HFF-Myc (cell line): ENCODE data around the gene C9orf72.

Experiments used
- DNase-seq: peaks from one replicate; pipeline ENCODE4 v3.0.0-alpha.2; 2011; ENCODE audit warnings: low read depth; ENCODE audit errors: extremely low read depth
- H3K4me3 ChIP-seq: replicated peaks from 2 replicates; pipeline ENCODE4 v1.5.1; 2011; ENCODE audit warnings: low read depth, mild to moderate bottlenecking, control low read depth, low read length
- TF ChIP-seq, protein P1 (sequence below): IDR thresholded peaks from 2 replicates; pipeline ENCODE4 v1.5.1; 2012; ENCODE audit warnings: mild to moderate bottlenecking, low read depth, low read length, control low read depth; ENCODE audit errors: missing control alignments

C9orf72 gene

DNA sequence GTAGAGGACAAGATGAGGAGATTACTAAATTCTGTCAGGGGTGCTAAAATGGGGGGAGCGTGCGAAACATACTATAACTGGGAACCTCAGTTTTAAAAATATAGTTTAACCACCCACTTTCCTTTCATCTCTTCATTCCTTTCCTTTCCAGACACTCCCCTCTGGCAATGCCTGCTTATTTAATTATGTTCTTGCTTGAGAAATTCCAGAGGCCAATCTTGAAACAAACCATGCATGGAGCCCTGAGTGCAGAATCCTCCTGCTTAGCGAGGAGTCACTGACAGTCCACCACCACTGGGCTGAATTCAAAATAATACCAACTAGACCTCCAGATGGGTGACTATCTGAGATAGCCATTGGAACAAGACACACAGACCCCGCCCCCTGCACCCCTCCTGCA is 29.7 kb upstream of the C9orf72 start:
- no peak for DNase-seq
- no peak overlapping the region for H3K4me3 ChIP-seq
- TF ChIP-seq, protein P1, sequence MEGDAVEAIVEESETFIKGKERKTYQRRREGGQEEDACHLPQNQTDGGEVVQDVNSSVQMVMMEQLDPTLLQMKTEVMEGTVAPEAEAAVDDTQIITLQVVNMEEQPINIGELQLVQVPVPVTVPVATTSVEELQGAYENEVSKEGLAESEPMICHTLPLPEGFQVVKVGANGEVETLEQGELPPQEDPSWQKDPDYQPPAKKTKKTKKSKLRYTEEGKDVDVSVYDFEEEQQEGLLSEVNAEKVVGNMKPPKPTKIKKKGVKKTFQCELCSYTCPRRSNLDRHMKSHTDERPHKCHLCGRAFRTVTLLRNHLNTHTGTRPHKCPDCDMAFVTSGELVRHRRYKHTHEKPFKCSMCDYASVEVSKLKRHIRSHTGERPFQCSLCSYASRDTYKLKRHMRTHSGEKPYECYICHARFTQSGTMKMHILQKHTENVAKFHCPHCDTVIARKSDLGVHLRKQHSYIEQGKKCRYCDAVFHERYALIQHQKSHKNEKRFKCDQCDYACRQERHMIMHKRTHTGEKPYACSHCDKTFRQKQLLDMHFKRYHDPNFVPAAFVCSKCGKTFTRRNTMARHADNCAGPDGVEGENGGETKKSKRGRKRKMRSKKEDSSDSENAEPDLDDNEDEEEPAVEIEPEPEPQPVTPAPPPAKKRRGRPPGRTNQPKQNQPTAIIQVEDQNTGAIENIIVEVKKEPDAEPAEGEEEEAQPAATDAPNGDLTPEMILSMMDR, result no peak

DNA sequence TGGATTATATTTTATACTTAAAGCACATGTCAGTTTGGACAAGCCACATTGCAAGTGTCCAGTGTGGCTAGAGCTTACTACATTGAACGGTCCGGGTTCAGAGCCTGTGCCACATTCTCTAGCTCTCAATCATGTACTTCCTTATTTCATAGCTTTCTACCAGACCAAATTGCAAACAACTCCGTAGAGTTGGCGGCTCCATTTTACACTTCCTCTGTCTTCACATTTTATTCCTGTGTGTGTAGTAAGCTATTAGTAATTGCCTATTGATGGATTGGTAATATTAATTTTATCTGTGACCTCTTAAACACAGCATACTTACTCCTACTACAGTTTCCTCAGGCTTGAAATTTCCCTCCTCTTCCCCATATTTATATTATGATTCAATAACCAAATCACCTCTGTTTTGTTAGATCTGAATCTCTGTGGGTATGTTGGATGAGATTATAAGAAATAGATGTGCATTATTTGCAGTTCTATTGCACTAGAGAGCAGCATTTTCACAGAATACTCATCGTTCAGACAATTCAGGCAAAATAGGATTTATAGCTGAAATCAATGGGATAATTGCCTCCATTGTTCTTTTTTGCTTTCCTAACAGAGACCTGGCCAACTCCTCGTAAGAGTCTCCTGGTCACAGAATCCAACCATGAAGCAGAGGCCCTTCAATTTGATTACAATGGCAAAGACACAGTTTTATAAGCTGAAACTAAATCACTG is 29.0 kb upstream of the C9orf72 start:
- TF ChIP-seq, protein P1, result no peak
- no peak for DNase-seq
- H3K4me3 ChIP-seq, result no peak overlapping the region

DNA sequence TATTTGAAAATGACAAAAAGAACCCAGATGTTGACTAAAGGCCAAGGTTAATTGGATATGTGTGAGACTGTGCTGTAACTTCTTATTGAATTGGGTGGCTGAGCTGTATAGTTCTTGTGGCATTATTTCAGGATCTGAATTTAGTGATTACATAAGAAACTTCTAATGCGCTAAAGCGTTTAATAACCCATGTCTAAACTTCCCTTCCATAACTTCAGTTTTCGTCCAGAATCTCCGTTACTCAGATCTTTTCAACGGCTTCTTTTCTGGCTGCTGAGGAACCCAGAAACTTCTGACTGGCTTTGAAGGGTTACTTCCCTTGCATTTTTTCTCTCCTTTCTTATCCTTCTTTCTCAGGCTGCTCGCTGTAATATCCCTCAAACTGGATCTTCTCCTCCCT is 28.1 kb upstream of the C9orf72 start:
- TF ChIP-seq, protein P1, result no peak
- H3K4me3 ChIP-seq, result no peak overlapping the region
- no peak for DNase-seq

DNA sequence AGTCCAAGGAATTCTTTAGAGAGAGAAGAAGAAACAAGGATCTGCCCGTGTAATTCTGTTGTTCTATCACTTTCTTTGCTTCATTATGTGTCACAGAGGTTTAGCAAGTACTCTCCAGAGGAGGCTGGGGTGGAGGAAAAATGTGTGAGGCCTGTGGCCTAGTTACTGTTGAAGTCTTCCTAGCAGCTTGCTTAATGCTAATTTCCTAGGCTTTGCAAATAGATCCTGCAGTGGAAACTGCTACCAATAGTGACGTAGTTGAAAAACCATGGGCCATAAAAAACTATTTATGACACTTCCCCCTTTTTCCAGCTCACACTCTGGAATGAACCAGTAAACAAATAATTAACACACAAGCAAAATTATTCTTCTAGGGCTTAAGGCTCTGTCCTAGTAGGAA is 27.0 kb upstream of the C9orf72 start:
- DNase-seq, result no peak
- no peak overlapping the region for H3K4me3 ChIP-seq
- TF ChIP-seq, protein P1, result no peak

DNA sequence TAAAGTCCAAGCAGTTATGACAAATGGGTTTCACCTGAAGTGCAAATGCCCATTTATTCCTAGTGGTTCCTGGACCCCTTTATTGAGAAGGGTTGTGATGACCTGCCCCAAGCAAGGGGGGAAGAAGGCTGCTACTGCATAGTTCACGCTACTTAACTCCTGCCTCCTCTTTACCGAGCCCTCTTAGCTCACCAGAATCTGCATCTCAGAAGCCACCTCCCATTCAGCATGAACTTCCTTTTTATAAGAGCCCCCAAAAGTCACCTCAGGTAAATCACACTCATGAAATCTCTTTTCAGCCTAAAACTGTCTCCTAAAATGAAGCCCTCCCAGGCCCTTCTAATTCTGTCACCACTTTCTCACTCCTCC is 26.6 kb upstream of the C9orf72 start:
- no peak for DNase-seq
- H3K4me3 ChIP-seq, result no peak overlapping the region
- TF ChIP-seq, protein P1, result no peak

DNA sequence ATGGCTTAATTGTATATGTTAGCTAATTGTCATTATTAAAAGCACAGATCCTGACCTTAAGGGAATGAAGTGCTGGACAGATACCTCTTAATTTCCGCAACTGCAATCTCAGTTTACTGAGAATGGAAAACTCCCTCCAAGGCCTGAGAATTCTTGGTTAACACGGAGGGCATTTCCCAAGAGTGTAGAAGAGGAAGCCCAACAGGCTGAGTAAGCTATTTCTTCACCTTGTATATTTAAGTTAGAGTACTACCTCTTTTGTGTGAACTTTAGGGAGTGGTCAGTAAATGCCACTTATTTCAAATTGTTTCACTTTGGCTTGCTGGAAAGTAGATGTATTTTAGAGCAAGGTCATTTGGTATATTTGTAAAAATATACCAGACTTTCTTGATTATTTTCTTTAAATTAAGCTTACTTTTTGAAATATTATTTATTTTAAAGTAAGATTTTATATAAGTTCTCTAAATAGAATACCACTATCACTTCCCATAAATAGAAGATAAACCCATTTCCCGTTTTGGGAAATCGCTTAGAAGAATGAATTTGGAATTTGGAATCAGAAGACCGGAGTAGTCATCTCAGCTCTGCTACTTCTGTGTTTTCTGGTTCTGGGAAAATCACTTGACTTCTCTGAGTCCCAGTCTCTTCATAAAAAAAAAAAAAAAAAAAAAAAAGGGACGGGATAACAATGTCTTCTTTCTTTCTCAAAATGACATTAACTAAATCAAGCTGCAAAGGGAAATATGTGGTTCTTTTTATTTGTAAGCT is 26.0 kb upstream of the C9orf72 start:
- no peak overlapping the region for H3K4me3 ChIP-seq
- DNase-seq, result no peak
- TF ChIP-seq, protein P1, result no peak
